Measurements from ENCODE around the gene LRP8. TPM values are rescaled to one million over a fixed set of nuclear protein-coding genes. Genes with fewer than 3 reads are reported as not detected.

Gene LRP8
- total RNA-seq = 10 to 100 TPM; 32.3 to 96.2 TPM

DNA sequence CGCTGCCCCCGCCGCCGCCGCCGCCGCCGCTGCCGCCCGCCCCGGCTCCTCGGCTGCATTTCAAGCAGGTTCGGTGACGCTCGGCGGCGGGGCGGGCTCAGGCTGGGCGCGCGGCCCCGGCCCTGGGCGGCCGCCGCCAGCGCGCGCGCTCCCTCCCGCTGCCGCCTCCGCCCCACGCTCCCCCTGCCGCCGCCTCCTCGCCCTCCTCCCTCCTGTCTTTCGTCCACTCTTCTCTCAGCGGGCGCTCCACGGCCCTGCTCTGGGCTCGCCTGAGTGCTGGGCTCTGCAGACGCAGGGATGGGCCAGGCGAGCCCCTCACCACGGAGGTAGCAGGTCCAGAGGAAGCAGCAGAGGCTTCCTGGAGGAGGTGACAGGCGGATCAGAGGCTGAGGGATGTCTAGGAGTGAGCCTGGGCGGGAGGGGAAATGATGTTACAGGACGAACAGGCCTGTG, at the start of gene LRP8:
LRP8 (minus strand) TSS at position 62 of the 453 bp plus-strand sequence. CDS start 158 bp downstream, outside the sequence.

DNA sequence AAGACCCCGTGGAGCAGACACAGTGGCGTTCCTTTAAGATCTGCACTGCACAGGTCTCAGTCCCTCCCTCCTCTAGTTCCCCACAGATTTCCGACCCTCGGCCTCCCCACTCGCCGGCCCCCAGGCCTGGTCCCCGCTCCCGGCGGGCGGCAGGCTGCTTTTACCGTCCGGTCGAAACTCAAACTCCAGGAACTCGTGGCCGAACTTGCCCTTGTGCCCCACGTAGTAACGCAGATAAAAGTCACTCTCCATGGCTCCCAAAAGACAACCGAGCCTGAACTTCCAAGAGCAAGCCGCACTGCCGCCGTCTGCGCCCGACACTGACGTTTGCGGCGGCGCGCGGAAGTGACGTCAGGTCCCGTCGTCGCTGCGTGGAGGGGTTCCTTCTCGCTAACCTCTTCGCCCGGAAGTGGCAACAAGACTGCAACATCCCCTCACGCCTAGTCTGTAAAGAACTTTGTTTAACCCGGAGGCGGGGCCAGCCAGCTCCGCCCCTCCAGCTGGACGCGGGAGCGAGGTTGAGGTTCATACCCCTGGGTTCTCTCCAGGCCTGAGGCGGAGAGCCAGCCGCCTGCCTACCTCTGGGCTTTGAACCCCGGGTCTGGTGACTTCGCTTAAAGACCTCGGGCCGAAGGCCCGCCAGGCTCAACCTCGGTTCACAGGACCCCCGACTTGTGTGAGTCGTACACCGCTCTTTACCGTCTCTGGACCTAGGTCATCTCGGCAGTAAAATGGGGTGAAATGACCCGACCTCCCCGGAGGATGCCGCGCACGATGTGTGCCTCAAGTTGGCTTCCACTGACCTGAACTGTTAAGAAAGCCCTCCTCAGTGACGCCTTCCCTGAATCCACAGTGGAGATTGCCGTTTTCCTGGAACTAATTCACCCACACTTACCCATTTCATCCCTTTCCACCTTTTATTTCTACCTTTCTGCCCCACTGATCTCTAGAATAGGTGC, 89.4 kb downstream of the LRP8 start, which contains the start of gene MAGOH:
MAGOH (minus strand) TSS at position 322 of the 959 bp plus-strand sequence; CDS start at position 252, 70 bp downstream.

DNA sequence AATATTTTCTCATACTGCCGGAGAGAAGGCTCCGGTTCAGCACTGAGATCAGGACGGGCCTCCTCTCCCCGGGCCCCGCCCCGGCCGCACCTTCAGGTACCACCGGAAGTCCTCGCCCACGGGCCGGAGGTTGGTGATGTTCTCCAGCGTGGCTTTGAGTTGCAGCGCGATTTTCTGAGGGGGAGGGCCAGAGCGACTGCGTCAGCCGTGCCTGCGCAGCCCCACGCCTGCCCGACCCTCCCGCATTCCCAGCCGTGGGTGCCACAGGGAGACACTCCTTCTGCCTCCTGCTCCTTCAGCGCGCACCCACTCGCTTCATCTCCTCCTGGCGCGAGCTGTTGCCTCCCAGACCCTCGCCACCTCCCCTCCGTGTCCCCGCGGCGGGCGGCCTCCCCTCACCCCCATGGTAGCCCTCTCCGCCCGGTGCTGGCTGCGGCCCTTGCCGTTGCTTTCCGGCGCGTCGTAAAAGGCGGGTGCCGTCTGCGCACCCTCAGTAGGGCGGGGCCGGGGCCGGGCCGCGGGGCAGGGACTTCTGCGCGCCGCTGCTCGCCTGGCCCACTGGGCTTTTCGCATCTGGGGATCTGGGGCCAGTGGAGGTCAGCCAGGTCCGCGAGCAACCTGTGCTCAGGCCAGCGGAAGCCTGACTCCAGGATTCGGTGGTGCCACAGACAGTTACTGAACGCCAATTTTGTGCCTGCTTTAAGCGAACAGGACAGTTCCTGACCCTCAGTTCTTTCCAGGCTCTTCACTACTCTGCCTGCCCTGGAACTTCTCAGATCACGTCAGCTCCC, 107.5 kb downstream of the LRP8 start, which contains the start of gene CZIB:
CZIB (minus strand) TSS at position 464 of the 791 bp plus-strand sequence; CDS start at position 405, 59 bp downstream.

DNA sequence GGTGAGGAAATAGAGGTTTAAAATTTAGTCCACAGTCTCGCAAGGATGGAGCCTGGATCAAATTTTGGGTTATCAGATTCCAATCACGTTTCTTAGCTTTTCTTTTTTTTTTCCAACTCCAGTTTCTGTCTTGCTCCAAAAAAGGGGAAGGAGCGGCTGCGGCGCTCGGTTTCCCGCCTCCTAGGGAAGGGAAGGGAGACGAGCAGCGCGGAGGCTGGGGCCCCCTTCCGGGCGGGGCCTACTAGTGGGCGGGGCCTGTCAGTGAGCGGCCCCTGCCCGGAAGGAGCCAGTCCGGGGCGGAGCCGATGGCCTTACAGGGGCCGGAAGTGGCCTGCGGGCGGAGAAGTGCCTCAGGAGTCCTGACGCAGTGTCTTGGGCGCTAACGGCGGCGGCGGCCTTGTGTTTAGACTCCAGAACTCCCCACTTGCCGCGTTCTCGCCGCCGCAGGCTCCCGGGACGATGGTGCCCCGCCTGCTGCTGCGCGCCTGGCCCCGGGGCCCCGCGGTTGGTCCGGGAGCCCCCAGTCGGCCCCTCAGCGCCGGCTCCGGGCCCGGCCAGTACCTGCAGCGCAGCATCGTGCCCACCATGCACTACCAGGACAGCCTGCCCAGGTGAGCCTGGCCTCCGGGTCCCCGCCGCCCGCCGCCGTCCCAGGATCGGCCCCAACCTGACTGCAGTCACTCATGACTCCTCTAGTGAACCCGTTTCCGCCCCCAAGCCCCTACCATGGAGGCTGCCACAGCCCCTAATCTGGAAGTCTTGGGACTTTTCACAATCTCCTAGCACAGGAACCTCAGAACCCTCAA, 131.2 kb downstream of the LRP8 start, which contains the start of gene CPT2:
CPT2 (plus strand) TSS at position 340 of the 806 bp plus-strand sequence; CDS start at position 460, 120 bp downstream.

Other genes starting within 250 kb of the LRP8 start
- gene SLC1A7, start 185.4 kb downstream of the LRP8 start, total RNA-seq = not detected
- 10 to 100 TPM; 30.6 to 31.7 TPM for gene CPT2, start 131.2 kb downstream of the LRP8 start, total RNA-seq
- gene CZIB, start 107.4 kb downstream of the LRP8 start, total RNA-seq = 10 to 100 TPM; 34.1 to 35.3 TPM
- gene MAGOH, start 89.6 kb downstream of the LRP8 start, total RNA-seq = 10 to 100 TPM; 14.1 to 26.6 TPM
- gene DMRTB1, start 131.3 kb upstream of the LRP8 start, total RNA-seq = not detected

Measured in melanocyte of skin (primary cell).